NCI-H524 (cell line): ENCODE results near the gene HSD17B4.
"Not testable (repeated sequence)": the region's sequence is repeated elsewhere in the genome, so short reads cannot be mapped to it uniquely, and the experiment has no call there.

Source experiments
- DNase-seq, 2 experiments: peaks; one replicate each; lab custom pipeline; 2025; lab: John Stamatoyannopoulos, UW

HSD17B4 gene

GRCh38 chr5:119435436-119436132, 16.7 kb upstream of the HSD17B4 start:
- DNase-seq: peak; percentile 5 to 34

- DNase-seq: not testable (repeated sequence)
These were observed 14.3 kb upstream of the HSD17B4 start for GRCh38 chr5:119437785-119438586.

- not testable (repeated sequence) for DNase-seq
These were observed 13.7 kb upstream of the HSD17B4 start for GRCh38 chr5:119438587-119438917.

- DNase-seq: no peak
These were observed 13.1 kb upstream of the HSD17B4 start for GRCh38 chr5:119439140-119439631.

GRCh38 chr5:119439632-119440031, 12.7 kb upstream of the HSD17B4 start:
- not testable (repeated sequence) for DNase-seq

- DNase-seq: not testable (repeated sequence)
These were observed 7.7 kb upstream of the HSD17B4 start for GRCh38 chr5:119444643-119445042.

GRCh38 chr5:119445544-119445943, 6.8 kb upstream of the HSD17B4 start:
- DNase-seq: no peak

GRCh38 chr5:119449882-119450281, 2.4 kb upstream of the HSD17B4 start:
- no peak for DNase-seq

GRCh38 chr5:119450627-119451026, 1.7 kb upstream of the HSD17B4 start:
- DNase-seq: not testable (repeated sequence)

GRCh38 chr5:119451561-119451960, 736 bp upstream of the HSD17B4 start:
- no peak for DNase-seq

- DNase-seq: no peak
These were observed 281 bp upstream of the HSD17B4 start for GRCh38 chr5:119452060-119452372.

- peak; percentile 29 to 58 for DNase-seq
These were observed 710 bp downstream of the HSD17B4 start for GRCh38 chr5:119453040-119453373.

GRCh38 chr5:119454171-119454570, 1.9 kb downstream of the HSD17B4 start:
- no peak for DNase-seq

GRCh38 chr5:119458911-119459632, 6.8 kb downstream of the HSD17B4 start:
- DNase-seq: no peak

GRCh38 chr5:119465640-119466039, 13.3 kb downstream of the HSD17B4 start:
- no peak for DNase-seq

- DNase-seq: no peak
These were observed 16.0 kb downstream of the HSD17B4 start for GRCh38 chr5:119468286-119468685.

- no peak for DNase-seq
These were observed 17.9 kb downstream of the HSD17B4 start for GRCh38 chr5:119470105-119470763.

GRCh38 chr5:119470851-119471451, 18.7 kb downstream of the HSD17B4 start:
- peak; percentile 5 to 30 for DNase-seq

GRCh38 chr5:119473241-119473640, 20.9 kb downstream of the HSD17B4 start:
- no peak for DNase-seq

- DNase-seq: no peak
These were observed 24.0 kb downstream of the HSD17B4 start for GRCh38 chr5:119476341-119476740.

GRCh38 chr5:119478781-119479180, 26.5 kb downstream of the HSD17B4 start:
- DNase-seq: no peak

GRCh38 chr5:119480629-119481028, 28.3 kb downstream of the HSD17B4 start:
- not testable (repeated sequence) for DNase-seq
